ENCODE measurements around the gene IYD. TPM values are rescaled to one million over a fixed set of nuclear protein-coding genes. Genes with fewer than 3 reads are reported as not detected.

The IYD gene
- total and polyA plus RNA-seq, 9 of the 15 experiments (the other 6 are each of a cell fraction or from before 2014, with no cell fraction given), result not detected

GRCh38 chr6:150417899-150418826 lies 49.4 kb downstream of the IYD start (continued):
- TF ChIP-seq PRDM10 (IDR thresholded peaks at IDR 0.05; ENCODE audit: partially characterized antibody) (no peak), ZNF197 (CRISPR knock-in tag; IDR thresholded peaks at IDR 0.05; ENCODE audit: low read depth) (no peak), NR2C2 (CRISPR knock-in tag; IDR thresholded peaks at IDR 0.05) (no peak), NR2C2 (tag; IDR thresholded peaks at IDR 0.05) (no peak; the same call in 1 of the 2 replicates), FOXK1 (CRISPR knock-in tag; IDR thresholded peaks at IDR 0.05; ENCODE audit: borderline replicate concordance) (no peak), PCBP1 (IDR thresholded peaks at IDR 0.05; ENCODE audit: low read depth, low read length, poor library complexity, severe bottlenecking) (no peak), POU5F1 (IDR thresholded peaks at IDR 0.05; ENCODE audit: borderline replicate concordance, low read depth, low read length, partially characterized antibody) (no peak), HMGXB4 (CRISPR knock-in tag; IDR thresholded peaks at IDR 0.05) (no peak), E4F1 (CRISPR knock-in tag; IDR thresholded peaks at IDR 0.05; ENCODE audit: borderline replicate concordance) (no peak), ELF4 (CRISPR knock-in tag; IDR thresholded peaks at IDR 0.05) (no peak), MBD2 (IDR thresholded peaks at IDR 0.05; ENCODE audit: borderline replicate concordance, low read depth) (no peak), ZBTB43 (CRISPR knock-in tag; IDR thresholded peaks at IDR 0.05) (no peak), CREBBP (IDR thresholded peaks at IDR 0.05; ENCODE audit: low read depth, low read length) (no peak)

Data from K562 (cell line).